BJ (cell line): ENCODE measurements around the gene USP48. TPM values are rescaled to one million over a fixed set of nuclear protein-coding genes. Genes with fewer than 3 reads are reported as not detected.

ENCODE experiments used
- CTCF ChIA-PET: fragments of 350-600 bp; formaldehyde crosslinking; extraction: SDS; loops from one replicate; lab custom pipeline; 2021; ENCODE audit warnings: antibody characterized with exemption, inconsistent platforms; lab: Yijun Ruan, JAX
- POLR2A ChIA-PET: fragments of 300-600 bp; sonication (Branson Sonifier 250); formaldehyde crosslinking; extraction: SDS; loops from one replicate; lab custom pipeline; 2021; ENCODE audit warnings: antibody characterized with exemption; lab: Charles Lee
- DNase-seq: peaks from one replicate; pipeline ENCODE4 v3.0.0-alpha.2; 2011; ENCODE audit warnings: low read depth
- H3K27me3 ChIP-seq: 2 replicates; pipeline ENCODE4 v1.6.0; 2011; ENCODE audit warnings: low read length; ENCODE audit not compliant: control insufficient read depth, insufficient read depth
- H3K36me3 ChIP-seq: 2 replicates; pipeline ENCODE4 v1.5.1; 2011; ENCODE audit warnings: low read length; ENCODE audit not compliant: control insufficient read depth, insufficient read depth
- H3K4me3 ChIP-seq: 2 replicates; pipeline ENCODE4 v1.5.1; 2011; ENCODE audit warnings: low read depth, mild to moderate bottlenecking, control low read depth, low read length
- CTCF ChIP-seq: IDR thresholded peaks from 2 replicates; pipeline ENCODE4 v1.5.1; 2011; ENCODE audit warnings: low read depth, mild to moderate bottlenecking, control low read depth, inconsistent platforms, low read length, moderate library complexity; ENCODE audit not compliant: insufficient read depth
- polyA plus RNA-seq: library from polyadenylated mRNA; depleted of rRNA; stranded (reverse); fragments of >200 nt; gene quantifications from 2 replicates; pipeline ENCODE4 v1.2.3, GENCODE V29; 2011

Gene USP48
- polyA plus RNA-seq, 1 experiment = 10.8 TPM

GRCh38 chr1:21663248-21663950, 119.5 kb downstream of the USP48 start:
- Histone ChIP-seq H3K36me3 (no peaks in the 10 kb centered on the region), H3K27me3 (peaks cover 31% of the 10 kb centered on the region), H3K4me3 (no peak overlapping the region)
- CTCF ChIA-PET = interaction anchor here (0.9 to 1.8 kb wide), 3 partner anchors 67 to 295 kb away, joined by 4 to 6 read pairs (median 5); no protein-coding TSS in a partner anchor
- no peak for DNase-seq
- POLR2A ChIA-PET = no interaction called here
- no peak for TF ChIP-seq CTCF

DNA sequence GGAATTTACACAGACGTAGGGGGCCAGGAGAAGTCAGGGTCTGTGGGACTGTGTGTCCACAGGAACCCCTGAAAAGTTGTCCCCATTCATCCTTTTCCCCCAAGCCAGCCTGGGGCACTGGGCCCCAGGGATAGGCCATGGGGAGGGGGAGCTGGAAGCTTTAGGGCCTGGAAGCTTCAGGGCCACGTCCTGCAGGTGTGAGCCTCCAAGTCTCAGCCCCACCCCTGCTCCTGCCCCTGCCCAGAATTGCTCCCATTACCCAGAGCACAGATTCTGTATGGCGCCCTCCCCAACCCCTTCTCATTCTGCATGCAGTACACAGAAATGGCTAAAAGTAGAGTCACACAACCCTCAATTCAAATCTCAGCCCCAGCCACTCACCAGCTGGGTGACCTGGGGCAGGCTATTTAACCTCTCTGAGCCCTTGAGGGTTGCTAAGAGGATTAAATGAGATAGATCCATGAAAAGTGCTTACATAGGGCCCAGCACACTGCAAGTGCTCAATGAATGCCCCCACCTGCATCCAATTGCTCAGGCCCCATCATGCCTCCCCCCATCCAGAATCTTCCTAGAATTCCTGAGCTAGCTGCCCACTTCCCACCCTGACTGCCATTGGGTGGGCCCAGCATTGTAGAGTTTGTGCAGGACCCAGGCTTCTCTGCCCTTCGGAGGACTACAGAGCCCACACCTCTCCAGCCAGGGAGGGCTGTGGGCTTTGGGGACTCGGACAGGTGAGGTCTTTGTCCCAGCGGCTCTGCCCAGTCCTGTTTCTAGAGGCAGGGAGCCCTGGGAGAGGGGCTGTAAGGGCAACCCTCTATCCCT, 120.3 kb downstream of the USP48 start:
- Histone ChIP-seq H3K27me3 (peaks cover 24% of the 10 kb centered on the region), H3K36me3 (no peaks in the 10 kb centered on the region), H3K4me3 (no peak overlapping the region)
- no peak for TF ChIP-seq CTCF
- CTCF ChIA-PET = interaction anchor here (0.7 to 1.8 kb wide), 4 partner anchors 67 to 294 kb away, joined by 3 to 6 read pairs (median 4); no protein-coding TSS in a partner anchor
- DNase-seq = no peak
- POLR2A ChIA-PET = no interaction called here

GRCh38 chr1:21661886-21662285, 121.1 kb downstream of the USP48 start:
- CTCF ChIA-PET = interaction anchor here (0.7 to 1.7 kb wide), 3 partner anchors 16 to 293 kb away, joined by 3 to 7 read pairs (median 3); no protein-coding TSS in a partner anchor
- POLR2A ChIA-PET = no interaction called here
- Histone ChIP-seq H3K27me3 (peaks cover 19% of the 10 kb centered on the region), H3K4me3 (no peak overlapping the region), H3K36me3 (no peaks in the 10 kb centered on the region)
- TF ChIP-seq CTCF = no peak
- no peak for DNase-seq

- no peak for TF ChIP-seq CTCF
- DNase-seq = no peak
- Histone ChIP-seq H3K36me3 (no peaks in the 10 kb centered on the region), H3K4me3 (no peak overlapping the region), H3K27me3 (peaks cover 13% of the 10 kb centered on the region)
- ChIA-PET POLR2A (no interaction called here), CTCF (interaction anchor here (0.6 to 4.2 kb wide), 15 partner anchors 9 to 290 kb away, joined by 3 to 50 read pairs (median 5); partner anchors contain the start of gene RAP1GAP)
Measured at GRCh38 chr1:21659924-21660326, 123.0 kb downstream of the USP48 start.
